Sigmoid colon (tissue), 3 donors: ENCODE results near the gene PTPRA.
"Not testable (repeated sequence)": the region's sequence is repeated elsewhere in the genome, so short reads cannot be mapped to it uniquely, and the experiment has no call there.

Source experiments
- POLR2A ChIP-seq, 2 donors: fragments of 450-650 bp; IDR thresholded peaks; one replicate each; pipeline ENCODE4 v1.6.1; 2016; ENCODE audit warnings: antibody characterized with exemption in 2 of 2, mild to moderate bottlenecking in 2 of 2, moderate library complexity in 2 of 2
- TF ChIP-seq, protein P1 (sequence below), 4 experiments: fragments of 450-650 bp in 3 of 4; fragments of 200-600 bp in 1 of 4; IDR thresholded peaks; one replicate each; pipeline ENCODE4 v1.5.1; 2016 to 2019; ENCODE audit warnings: antibody characterized with exemption in 4 of 4, mild to moderate bottlenecking in 3 of 4, moderate library complexity in 2 of 4

GRCh38 chr20:3075315-3075714, 202.0 kb downstream of the PTPRA start:
- TF ChIP-seq, protein P1, sequence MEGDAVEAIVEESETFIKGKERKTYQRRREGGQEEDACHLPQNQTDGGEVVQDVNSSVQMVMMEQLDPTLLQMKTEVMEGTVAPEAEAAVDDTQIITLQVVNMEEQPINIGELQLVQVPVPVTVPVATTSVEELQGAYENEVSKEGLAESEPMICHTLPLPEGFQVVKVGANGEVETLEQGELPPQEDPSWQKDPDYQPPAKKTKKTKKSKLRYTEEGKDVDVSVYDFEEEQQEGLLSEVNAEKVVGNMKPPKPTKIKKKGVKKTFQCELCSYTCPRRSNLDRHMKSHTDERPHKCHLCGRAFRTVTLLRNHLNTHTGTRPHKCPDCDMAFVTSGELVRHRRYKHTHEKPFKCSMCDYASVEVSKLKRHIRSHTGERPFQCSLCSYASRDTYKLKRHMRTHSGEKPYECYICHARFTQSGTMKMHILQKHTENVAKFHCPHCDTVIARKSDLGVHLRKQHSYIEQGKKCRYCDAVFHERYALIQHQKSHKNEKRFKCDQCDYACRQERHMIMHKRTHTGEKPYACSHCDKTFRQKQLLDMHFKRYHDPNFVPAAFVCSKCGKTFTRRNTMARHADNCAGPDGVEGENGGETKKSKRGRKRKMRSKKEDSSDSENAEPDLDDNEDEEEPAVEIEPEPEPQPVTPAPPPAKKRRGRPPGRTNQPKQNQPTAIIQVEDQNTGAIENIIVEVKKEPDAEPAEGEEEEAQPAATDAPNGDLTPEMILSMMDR (IDR thresholded peaks at IDR 0.05): not testable (repeated sequence)
- TF ChIP-seq POLR2A (IDR thresholded peaks at IDR 0.05): not testable (repeated sequence)
